T-helper 1 cell (primary cell): Measurements from ENCODE around the gene TUBB8B.
"Not testable (repeated sequence)": the region's sequence is repeated elsewhere in the genome, so short reads cannot be mapped to it uniquely, and the experiment has no call there.

Experiments
- DNase-seq, 5 donors: peaks; one replicate each; pipeline ENCODE4 v3.0.0-alpha.2; 2012 to 2020

The TUBB8B gene

GRCh38 chr18:11383-12274 lies 37.8 kb downstream of the TUBB8B start:
- not testable (repeated sequence) for DNase-seq

GRCh38 chr18:10624-11184 lies 38.7 kb downstream of the TUBB8B start:
- not testable (repeated sequence) for DNase-seq

- DNase-seq, result not testable (repeated sequence)
Observed at GRCh38 chr18:9937-10336, 39.5 kb downstream of the TUBB8B start.
